KOPT-K1 (cell line): ENCODE data around the gene MYO7A.

ENCODE experiments used
- H3K27ac ChIP-seq: fragments of 200-600 bp; sonication (generic); 2 replicates; pipeline ENCODE4 v1.5.1; 2016; ENCODE audit warnings: antibody characterized with exemption, mild to moderate bottlenecking, low read depth, low read length; ENCODE audit not compliant: poor library complexity, severe bottlenecking
- H3K36me3 ChIP-seq: fragments of 200-600 bp; sonication (generic); 2 replicates; pipeline ENCODE4 v1.5.1; 2017; ENCODE audit warnings: antibody characterized with exemption, mild to moderate bottlenecking, low read length, moderate library complexity; ENCODE audit not compliant: insufficient read depth
- H3K9me3 ChIP-seq: fragments of 200-600 bp; sonication (generic); 2 replicates; pipeline ENCODE4 v1.5.1; 2017; ENCODE audit warnings: antibody characterized with exemption, low read length, mild to moderate bottlenecking; ENCODE audit not compliant: insufficient read depth, poor library complexity, severe bottlenecking

The MYO7A gene

GRCh38 chr11:77114089-77114463, 14.0 kb upstream of the MYO7A start:
- Histone ChIP-seq H3K36me3 (no peaks in the 10 kb centered on the region), H3K27ac (no peak overlapping the region), H3K9me3 (no peaks in the 10 kb centered on the region)

- Histone ChIP-seq H3K36me3 (no peaks in the 10 kb centered on the region), H3K9me3 (no peaks in the 10 kb centered on the region), H3K27ac (no peak overlapping the region)
These were observed 12.8 kb upstream of the MYO7A start for GRCh38 chr11:77115181-77115611.

- Histone ChIP-seq H3K9me3 (no peaks in the 10 kb centered on the region), H3K36me3 (no peaks in the 10 kb centered on the region), H3K27ac (no peak overlapping the region)
These were observed 12.1 kb upstream of the MYO7A start for GRCh38 chr11:77115956-77116355.

- H3K36me3 ChIP-seq = no peaks in the 10 kb centered on the region
- H3K27ac ChIP-seq = no peak overlapping the region
- H3K9me3 ChIP-seq = no peaks in the 10 kb centered on the region
These were observed 10.6 kb upstream of the MYO7A start for GRCh38 chr11:77117492-77117891.

GRCh38 chr11:77118086-77118485, 10.0 kb upstream of the MYO7A start:
- Histone ChIP-seq H3K27ac (no peak overlapping the region), H3K36me3 (no peaks in the 10 kb centered on the region), H3K9me3 (no peaks in the 10 kb centered on the region)

- H3K36me3 ChIP-seq = no peaks in the 10 kb centered on the region
- no peak overlapping the region for H3K27ac ChIP-seq
- no peaks in the 10 kb centered on the region for H3K9me3 ChIP-seq
These were observed 9.1 kb upstream of the MYO7A start for GRCh38 chr11:77118971-77119370.

GRCh38 chr11:77119531-77119936, 8.5 kb upstream of the MYO7A start:
- Histone ChIP-seq H3K36me3 (no peaks in the 10 kb centered on the region), H3K9me3 (no peaks in the 10 kb centered on the region), H3K27ac (no peak overlapping the region)

GRCh38 chr11:77120571-77120970, 7.5 kb upstream of the MYO7A start:
- no peak overlapping the region for H3K27ac ChIP-seq
- H3K36me3 ChIP-seq = no peaks in the 10 kb centered on the region
- no peaks in the 10 kb centered on the region for H3K9me3 ChIP-seq

- Histone ChIP-seq H3K27ac (no peak overlapping the region), H3K9me3 (no peaks in the 10 kb centered on the region), H3K36me3 (no peaks in the 10 kb centered on the region)
These were observed 6.9 kb upstream of the MYO7A start for GRCh38 chr11:77121096-77121640.

- Histone ChIP-seq H3K9me3 (no peaks in the 10 kb centered on the region), H3K27ac (no peak overlapping the region), H3K36me3 (no peaks in the 10 kb centered on the region)
These were observed 6.0 kb upstream of the MYO7A start for GRCh38 chr11:77121876-77122575.

- Histone ChIP-seq H3K36me3 (no peaks in the 10 kb centered on the region), H3K9me3 (no peaks in the 10 kb centered on the region), H3K27ac (no peak overlapping the region)
These were observed 5.4 kb upstream of the MYO7A start for GRCh38 chr11:77122576-77123212.

GRCh38 chr11:77123591-77123990, 4.5 kb upstream of the MYO7A start:
- H3K36me3 ChIP-seq = no peaks in the 10 kb centered on the region
- H3K27ac ChIP-seq = no peak overlapping the region
- no peaks in the 10 kb centered on the region for H3K9me3 ChIP-seq

- H3K27ac ChIP-seq = no peak overlapping the region
- no peaks in the 10 kb centered on the region for H3K36me3 ChIP-seq
- no peaks in the 10 kb centered on the region for H3K9me3 ChIP-seq
These were observed 4.0 kb upstream of the MYO7A start for GRCh38 chr11:77124041-77124440.

GRCh38 chr11:77124488-77124887, 3.6 kb upstream of the MYO7A start:
- Histone ChIP-seq H3K27ac (no peak overlapping the region), H3K9me3 (no peaks in the 10 kb centered on the region), H3K36me3 (no peaks in the 10 kb centered on the region)

- Histone ChIP-seq H3K36me3 (no peaks in the 10 kb centered on the region), H3K27ac (no peak overlapping the region), H3K9me3 (no peaks in the 10 kb centered on the region)
These were observed 2.9 kb upstream of the MYO7A start for GRCh38 chr11:77125191-77125590.

GRCh38 chr11:77125695-77126094, 2.4 kb upstream of the MYO7A start:
- H3K9me3 ChIP-seq = no peaks in the 10 kb centered on the region
- no peaks in the 10 kb centered on the region for H3K36me3 ChIP-seq
- no peak overlapping the region for H3K27ac ChIP-seq
